HepG2 (cell line): ENCODE data around the gene NDUFA8.

Source experiments
- ATF4 ChIP-seq, 2 experiments: fragments of 450-650 bp in 1 of 2; sonication (generic) in 1 of 2; formaldehyde crosslinking; IDR thresholded peaks; 2 replicates each; pipeline versions ENCODE4 v1.5.0 to v1.8.0; 2020 to 2022; ENCODE audit warnings: mild to moderate bottlenecking in 1 of 2, missing genetic modification reagents in 1 of 2
- HDAC2 ChIP-seq: sonication (generic); formaldehyde crosslinking; IDR thresholded peaks from 2 replicates; pipeline ENCODE4 v1.4.0; 2020; ENCODE audit warnings: missing genetic modification reagents
- HOXA7 ChIP-seq: sonication (generic); formaldehyde crosslinking; IDR thresholded peaks from 2 replicates; pipeline ENCODE4 v1.8.1; 2022; ENCODE audit warnings: mild to moderate bottlenecking, missing genetic modification reagents, moderate library complexity
- MBNL3 ChIP-seq: fragments of 250-450 bp; sonication (Bioruptor Pico); conservative IDR thresholded peaks from 2 replicates; pipeline ENCODE4 v1.8.0; 2022; ENCODE audit warnings: mild to moderate bottlenecking, inconsistent platforms
- TF ChIP-seq, protein P1 (sequence below): sonication (generic); formaldehyde crosslinking; IDR thresholded peaks from 2 replicates; pipeline ENCODE4 v1.5.0; 2020; ENCODE audit warnings: mild to moderate bottlenecking, missing genetic modification reagents, moderate library complexity

DNA sequence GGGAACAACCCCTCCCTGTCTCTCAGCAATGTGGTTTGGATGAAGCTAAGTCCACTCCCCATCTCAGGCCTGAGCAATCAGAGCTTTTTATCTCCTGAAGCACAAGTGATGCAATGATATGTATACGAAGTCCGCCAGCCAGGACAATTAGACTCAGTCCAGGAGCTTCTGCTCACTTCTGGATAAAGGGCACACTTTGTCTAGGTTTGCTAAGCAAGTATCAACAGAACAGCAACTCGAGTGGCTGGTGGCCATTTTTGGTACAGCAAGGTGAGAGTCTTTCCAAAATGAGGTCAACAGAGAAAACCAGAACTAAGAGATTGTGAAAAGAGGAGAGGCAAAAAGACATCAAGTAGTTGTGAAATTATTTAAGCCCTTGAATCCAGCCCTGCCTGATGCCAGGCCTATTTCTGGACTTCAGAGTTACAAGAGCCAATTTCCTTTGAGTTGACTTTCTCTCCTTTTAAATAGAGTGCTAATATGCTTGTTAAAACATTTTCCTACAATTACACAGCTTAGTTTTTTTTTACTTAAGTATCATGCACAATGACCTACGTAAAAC is 8.2 kb downstream of the NDUFA8 start:
- no peak for TF ChIP-seq MBNL3 (CRISPR knock-in tag)
- TF ChIP-seq ATF4 (CRISPR knock-in tag; IDR thresholded peaks at IDR 0.05), result 0 out of 4 replicates have a peak, but pooled peaks of 1 of the 2 experiments have one; percentile 11
- TF ChIP-seq, protein P1, sequence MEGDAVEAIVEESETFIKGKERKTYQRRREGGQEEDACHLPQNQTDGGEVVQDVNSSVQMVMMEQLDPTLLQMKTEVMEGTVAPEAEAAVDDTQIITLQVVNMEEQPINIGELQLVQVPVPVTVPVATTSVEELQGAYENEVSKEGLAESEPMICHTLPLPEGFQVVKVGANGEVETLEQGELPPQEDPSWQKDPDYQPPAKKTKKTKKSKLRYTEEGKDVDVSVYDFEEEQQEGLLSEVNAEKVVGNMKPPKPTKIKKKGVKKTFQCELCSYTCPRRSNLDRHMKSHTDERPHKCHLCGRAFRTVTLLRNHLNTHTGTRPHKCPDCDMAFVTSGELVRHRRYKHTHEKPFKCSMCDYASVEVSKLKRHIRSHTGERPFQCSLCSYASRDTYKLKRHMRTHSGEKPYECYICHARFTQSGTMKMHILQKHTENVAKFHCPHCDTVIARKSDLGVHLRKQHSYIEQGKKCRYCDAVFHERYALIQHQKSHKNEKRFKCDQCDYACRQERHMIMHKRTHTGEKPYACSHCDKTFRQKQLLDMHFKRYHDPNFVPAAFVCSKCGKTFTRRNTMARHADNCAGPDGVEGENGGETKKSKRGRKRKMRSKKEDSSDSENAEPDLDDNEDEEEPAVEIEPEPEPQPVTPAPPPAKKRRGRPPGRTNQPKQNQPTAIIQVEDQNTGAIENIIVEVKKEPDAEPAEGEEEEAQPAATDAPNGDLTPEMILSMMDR (CRISPR knock-in tag), result no peak
- no peak for TF ChIP-seq HOXA7 (CRISPR knock-in tag)
- no peak for TF ChIP-seq HDAC2 (CRISPR knock-in tag)
